Astrocyte (in vitro differentiated cells and primary cell): ENCODE results near the gene DNAI4. TPM values are rescaled to one million over a fixed set of nuclear protein-coding genes. Genes with fewer than 3 reads are reported as not detected.

ENCODE experiments used
- DNase-seq: peaks from one replicate; pipeline ENCODE4 v3.0.0-alpha.2; 2010; ENCODE audit warnings: low read depth
- FAIRE-seq: peaks from 2 replicates; lab custom pipeline; 2011; peaks lifted over from hg19 to GRCh38; lab: Jason Lieb, UNC
- H2AFZ ChIP-seq: 2 replicates; pipeline ENCODE4 v1.6.0; 2012; ENCODE audit warnings: low read depth, low read length, inconsistent platforms
- H3K27ac ChIP-seq: 2 replicates; pipeline ENCODE4 v1.5.1; 2011; ENCODE audit warnings: low read depth, low read length, inconsistent platforms
- H3K27me3 ChIP-seq: 2 replicates; pipeline ENCODE4 v1.6.0; 2011; ENCODE audit warnings: low read length, inconsistent platforms; ENCODE audit not compliant: insufficient read depth
- H3K36me3 ChIP-seq: 2 replicates; pipeline ENCODE4 v1.5.1; 2011; ENCODE audit warnings: low read length, inconsistent platforms; ENCODE audit not compliant: insufficient read depth
- H3K4me1 ChIP-seq: 2 replicates; pipeline ENCODE4 v1.5.1; 2011; ENCODE audit warnings: low read length, inconsistent platforms; ENCODE audit not compliant: insufficient read depth
- H3K4me2 ChIP-seq: 2 replicates; pipeline ENCODE4 v1.6.0; 2012; ENCODE audit warnings: low read length, inconsistent platforms
- H3K4me3 ChIP-seq: 2 replicates; pipeline ENCODE4 v1.5.1; 2011; ENCODE audit warnings: low read depth, mild to moderate bottlenecking, low read length, inconsistent platforms; ENCODE audit not compliant: insufficient read depth
- H3K79me2 ChIP-seq: 2 replicates; pipeline ENCODE4 v1.6.0; 2012; ENCODE audit warnings: mild to moderate bottlenecking, low read length, inconsistent platforms; ENCODE audit not compliant: insufficient read depth
- H3K9ac ChIP-seq: 2 replicates; pipeline ENCODE4 v1.6.0; 2012; ENCODE audit warnings: mild to moderate bottlenecking, low read length, inconsistent platforms
- H3K9me3 ChIP-seq: 2 replicates; pipeline ENCODE4 v1.5.1; 2012; ENCODE audit warnings: low read depth, mild to moderate bottlenecking, low read length, inconsistent platforms; ENCODE audit not compliant: insufficient read depth
- H4K20me1 ChIP-seq: 2 replicates; pipeline ENCODE4 v1.6.0; 2012; ENCODE audit warnings: low read length, inconsistent platforms; ENCODE audit not compliant: insufficient read depth
- H3K27ac Mint-ChIP-seq: one replicate; pipeline ENCODE4 v1.8.0; 2021; ENCODE audit warnings: mild to moderate bottlenecking, mixed read lengths; ENCODE audit not compliant: unreplicated experiment
- H3K27me3 Mint-ChIP-seq: one replicate; pipeline ENCODE4 v1.8.0; 2021; ENCODE audit warnings: low read depth, mixed read lengths; ENCODE audit not compliant: unreplicated experiment
- H3K36me3 Mint-ChIP-seq: one replicate; pipeline ENCODE4 v1.8.0; 2021; ENCODE audit warnings: low read depth, mixed read lengths; ENCODE audit not compliant: unreplicated experiment
- H3K4me1 Mint-ChIP-seq: one replicate; pipeline ENCODE4 v1.8.0; 2021; ENCODE audit warnings: low read depth, mixed read lengths; ENCODE audit not compliant: unreplicated experiment
- H3K4me3 Mint-ChIP-seq: one replicate; pipeline ENCODE4 v1.8.0; 2021; ENCODE audit warnings: mild to moderate bottlenecking, moderate library complexity, mixed read lengths; ENCODE audit not compliant: unreplicated experiment
- H3K9me3 Mint-ChIP-seq: one replicate; pipeline ENCODE4 v1.8.0; 2021; ENCODE audit warnings: mild to moderate bottlenecking, mixed read lengths; ENCODE audit not compliant: unreplicated experiment
- EZH2 ChIP-seq: IDR thresholded peaks from 2 replicates; pipeline ENCODE4 v1.6.1; 2012; ENCODE audit warnings: mild to moderate bottlenecking, low read length, inconsistent platforms; ENCODE audit not compliant: insufficient read depth
- total RNA-seq: library from RNA; stranded (reverse); gene quantifications from 2 replicates; pipeline ENCODE4 v1.2.1, GENCODE V29; 2021
- TF ChIP-seq, protein P1 (sequence below): IDR thresholded peaks from 2 replicates; pipeline ENCODE4 v1.5.1; 2011; ENCODE audit warnings: low read depth, mild to moderate bottlenecking, inconsistent platforms, low read length, moderate library complexity; ENCODE audit not compliant: insufficient read depth

Gene DNAI4
- total RNA-seq, 1 donor from 2014 or later: 7.7 TPM

DNA sequence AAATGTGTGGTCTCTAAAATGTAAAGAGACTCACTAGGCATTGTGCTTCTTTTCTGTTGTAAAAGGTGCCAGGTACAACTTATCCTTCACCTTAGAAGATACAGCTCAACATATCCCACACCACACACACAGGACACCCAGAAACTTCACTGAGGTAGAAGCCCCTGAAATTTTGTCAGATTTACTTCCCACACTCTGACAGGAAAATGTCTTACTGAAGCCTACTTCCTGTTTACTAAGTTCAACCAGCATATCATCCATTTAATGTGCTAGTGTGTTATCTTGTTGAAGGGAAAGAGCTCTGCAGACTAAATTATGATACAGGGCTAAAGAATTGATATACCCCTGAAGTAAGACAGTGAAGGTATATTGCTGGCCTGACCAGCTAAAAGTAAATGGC lies 83.7 kb downstream of the DNAI4 start:
- H3K27me3 ChIP-seq: no peaks in the 10 kb centered on the region
- Mint-ChIP-seq H3K4me1 (no peaks in the 10 kb centered on the region), H3K27ac (no peak overlapping the region), H3K4me3 (no peak overlapping the region), H3K27me3 (no peaks in the 10 kb centered on the region), H3K9me3 (no peaks in the 10 kb centered on the region), H3K36me3 (no peaks in the 10 kb centered on the region)
- no peak for DNase-seq
- no peak overlapping the region for H3K9ac ChIP-seq
- no peak overlapping the region for H3K27ac ChIP-seq
- H2AFZ ChIP-seq: no peak overlapping the region
- TF ChIP-seq, protein P1, sequence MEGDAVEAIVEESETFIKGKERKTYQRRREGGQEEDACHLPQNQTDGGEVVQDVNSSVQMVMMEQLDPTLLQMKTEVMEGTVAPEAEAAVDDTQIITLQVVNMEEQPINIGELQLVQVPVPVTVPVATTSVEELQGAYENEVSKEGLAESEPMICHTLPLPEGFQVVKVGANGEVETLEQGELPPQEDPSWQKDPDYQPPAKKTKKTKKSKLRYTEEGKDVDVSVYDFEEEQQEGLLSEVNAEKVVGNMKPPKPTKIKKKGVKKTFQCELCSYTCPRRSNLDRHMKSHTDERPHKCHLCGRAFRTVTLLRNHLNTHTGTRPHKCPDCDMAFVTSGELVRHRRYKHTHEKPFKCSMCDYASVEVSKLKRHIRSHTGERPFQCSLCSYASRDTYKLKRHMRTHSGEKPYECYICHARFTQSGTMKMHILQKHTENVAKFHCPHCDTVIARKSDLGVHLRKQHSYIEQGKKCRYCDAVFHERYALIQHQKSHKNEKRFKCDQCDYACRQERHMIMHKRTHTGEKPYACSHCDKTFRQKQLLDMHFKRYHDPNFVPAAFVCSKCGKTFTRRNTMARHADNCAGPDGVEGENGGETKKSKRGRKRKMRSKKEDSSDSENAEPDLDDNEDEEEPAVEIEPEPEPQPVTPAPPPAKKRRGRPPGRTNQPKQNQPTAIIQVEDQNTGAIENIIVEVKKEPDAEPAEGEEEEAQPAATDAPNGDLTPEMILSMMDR: no peak
- no peak for TF ChIP-seq EZH2
- no peak for FAIRE-seq
- H3K79me2 ChIP-seq: no peaks in the 10 kb centered on the region
- no peaks in the 10 kb centered on the region for H3K9me3 ChIP-seq
- no peaks in the 10 kb centered on the region for H4K20me1 ChIP-seq
- H3K4me1 ChIP-seq: no peaks in the 10 kb centered on the region
- H3K4me3 ChIP-seq: no peak overlapping the region
- no peaks in the 10 kb centered on the region for H3K36me3 ChIP-seq
- no peak overlapping the region for H3K4me2 ChIP-seq

DNA sequence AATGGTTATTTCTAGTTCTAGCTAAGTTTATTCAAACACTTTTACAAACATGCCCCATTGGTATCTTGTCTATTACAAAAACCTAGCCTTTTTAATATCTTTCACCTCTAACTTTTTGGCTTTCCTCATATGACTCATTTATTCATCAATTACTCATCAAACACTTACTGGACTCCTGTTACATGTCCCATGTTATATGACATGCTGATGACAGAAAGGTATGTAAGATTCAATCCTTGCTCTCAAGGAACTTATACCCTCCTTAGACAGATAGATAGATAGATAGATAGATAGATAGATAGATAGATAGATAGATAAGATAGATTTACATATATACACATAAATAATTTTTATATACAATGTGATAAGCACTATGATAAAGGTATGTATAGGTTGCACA lies 89.7 kb downstream of the DNAI4 start:
- peaks cover 5% of the 10 kb centered on the region for H3K4me1 Mint-ChIP-seq
- no peaks in the 10 kb centered on the region for H3K36me3 ChIP-seq
- no peaks in the 10 kb centered on the region for H3K9me3 Mint-ChIP-seq
- no peak overlapping the region for H2AFZ ChIP-seq
- no peaks in the 10 kb centered on the region for H3K27me3 Mint-ChIP-seq
- no peaks in the 10 kb centered on the region for H3K36me3 Mint-ChIP-seq
- H3K27me3 ChIP-seq: no peaks in the 10 kb centered on the region
- H3K27ac Mint-ChIP-seq: no peak overlapping the region
- no peaks in the 10 kb centered on the region for H3K9me3 ChIP-seq
- no peak overlapping the region for H3K9ac ChIP-seq
- FAIRE-seq (no peak), DNase-seq (no peak)
- no peaks in the 10 kb centered on the region for H3K79me2 ChIP-seq
- H3K27ac ChIP-seq: no peak overlapping the region
- no peak overlapping the region for H3K4me3 Mint-ChIP-seq
- no peak overlapping the region for H3K4me3 ChIP-seq
- H3K4me2 ChIP-seq: no peak overlapping the region
- TF ChIP-seq, protein P1: no peak
- no peak for TF ChIP-seq EZH2
- H4K20me1 ChIP-seq: no peaks in the 10 kb centered on the region
- no peaks in the 10 kb centered on the region for H3K4me1 ChIP-seq

DNA sequence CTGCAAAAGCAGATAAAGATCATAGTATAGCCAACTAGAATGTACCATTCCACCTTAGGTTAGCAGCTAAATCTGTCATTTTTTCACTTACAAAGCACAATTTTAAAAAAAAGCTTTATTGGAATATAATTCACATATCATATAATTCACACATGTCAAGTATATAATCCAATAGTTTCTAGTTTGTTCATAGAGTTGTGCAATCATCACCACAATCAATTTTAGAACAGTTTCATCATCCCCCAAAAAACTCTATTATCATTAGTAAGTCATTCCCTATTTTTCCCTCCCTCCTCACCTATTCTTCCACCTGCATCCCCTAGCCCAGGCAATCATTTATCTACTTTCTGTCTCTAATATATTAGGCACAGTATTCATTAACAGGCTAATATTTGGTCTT lies 91.5 kb downstream of the DNAI4 start:
- Mint-ChIP-seq H3K36me3 (no peaks in the 10 kb centered on the region), H3K4me1 (peaks cover 5% of the 10 kb centered on the region), H3K27me3 (no peaks in the 10 kb centered on the region)

More for the DNA sequence above, 91.5 kb downstream of the DNAI4 start:
- TF ChIP-seq, protein P1: no peak
- no peak for TF ChIP-seq EZH2
- Histone ChIP-seq H3K27ac (no peak overlapping the region), H3K36me3 (no peaks in the 10 kb centered on the region), H3K4me2 (no peak overlapping the region), H3K9me3 (no peaks in the 10 kb centered on the region), H3K4me1 (no peaks in the 10 kb centered on the region), H3K4me3 (no peak overlapping the region), H3K27me3 (no peaks in the 10 kb centered on the region), H3K79me2 (no peaks in the 10 kb centered on the region), H2AFZ (no peak overlapping the region), H4K20me1 (no peaks in the 10 kb centered on the region), H3K9ac (no peak overlapping the region)
- H3K4me3 Mint-ChIP-seq: no peak overlapping the region
- no peak overlapping the region for H3K27ac Mint-ChIP-seq
- no peak for DNase-seq
- no peaks in the 10 kb centered on the region for H3K9me3 Mint-ChIP-seq
- no peak for FAIRE-seq
